Measurements from ENCODE around the gene PFKFB3.

PFKFB3 gene

DNA sequence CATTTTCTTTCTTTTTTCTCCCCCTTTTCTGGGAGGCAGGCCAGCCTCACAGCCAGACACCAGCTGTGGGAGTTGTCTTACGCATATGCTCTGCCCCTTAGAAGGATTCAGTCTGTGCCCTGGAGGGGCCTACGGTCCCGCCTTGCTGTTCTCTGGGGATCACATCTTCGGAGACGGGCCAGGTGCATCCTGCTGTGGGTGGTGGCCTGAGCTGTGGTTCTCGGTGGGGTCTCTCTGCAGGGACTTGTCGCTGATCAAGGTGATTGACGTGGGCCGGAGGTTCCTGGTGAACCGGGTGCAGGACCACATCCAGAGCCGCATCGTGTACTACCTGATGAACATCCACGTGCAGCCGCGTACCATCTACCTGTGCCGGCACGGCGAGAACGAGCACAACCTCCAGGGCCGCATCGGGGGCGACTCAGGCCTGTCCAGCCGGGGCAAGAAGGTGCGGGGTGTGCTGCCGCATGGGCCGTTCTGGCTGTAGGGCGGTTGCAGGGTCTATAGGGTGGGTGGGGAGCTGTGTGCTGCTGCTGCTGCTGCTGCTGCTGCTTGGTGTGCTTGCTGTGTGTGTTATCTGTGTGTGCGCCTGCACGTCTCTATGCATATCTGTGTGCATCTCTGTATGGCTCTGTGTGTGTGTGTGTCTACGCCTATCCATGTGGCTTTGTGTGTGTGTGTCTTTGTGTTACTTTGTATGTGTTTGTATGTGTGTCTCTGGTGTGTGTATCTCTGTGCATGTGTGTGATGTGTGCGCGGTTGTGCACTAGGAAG lies 17.9 kb downstream of the PFKFB3 start:
- DNase-seq (ENCODE audit: low read depth): no peak

DNA sequence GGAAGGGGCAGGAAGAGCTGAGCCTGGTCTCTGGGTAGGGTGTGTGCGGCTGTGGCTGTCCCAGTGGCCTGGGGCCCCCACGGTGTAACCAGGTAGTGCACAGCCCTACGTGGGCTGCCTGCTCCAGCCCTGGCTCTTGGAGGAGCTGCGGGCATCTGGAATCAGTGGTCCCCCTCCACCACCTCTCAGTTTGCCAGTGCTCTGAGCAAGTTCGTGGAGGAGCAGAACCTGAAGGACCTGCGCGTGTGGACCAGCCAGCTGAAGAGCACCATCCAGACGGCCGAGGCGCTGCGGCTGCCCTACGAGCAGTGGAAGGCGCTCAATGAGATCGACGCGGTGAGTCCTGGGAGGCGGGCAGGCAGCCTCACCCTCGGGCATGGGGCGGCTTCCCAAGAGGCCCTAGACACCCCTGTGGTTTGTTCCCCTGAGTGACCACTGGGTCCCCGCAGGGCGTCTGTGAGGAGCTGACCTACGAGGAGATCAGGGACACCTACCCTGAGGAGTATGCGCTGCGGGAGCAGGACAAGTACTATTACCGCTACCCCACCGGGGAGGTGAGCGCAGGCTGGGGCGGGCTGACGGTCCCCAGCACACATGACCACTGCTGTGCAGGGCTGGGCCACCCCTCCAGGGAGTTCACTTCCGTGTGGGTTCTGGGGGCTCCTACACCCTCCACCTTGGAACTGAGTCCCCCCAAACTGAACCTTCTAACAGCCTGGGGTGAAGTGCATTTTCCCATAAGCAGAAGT lies 18.6 kb downstream of the PFKFB3 start:
- DNase-seq (ENCODE audit: low read depth): no peak

DNA sequence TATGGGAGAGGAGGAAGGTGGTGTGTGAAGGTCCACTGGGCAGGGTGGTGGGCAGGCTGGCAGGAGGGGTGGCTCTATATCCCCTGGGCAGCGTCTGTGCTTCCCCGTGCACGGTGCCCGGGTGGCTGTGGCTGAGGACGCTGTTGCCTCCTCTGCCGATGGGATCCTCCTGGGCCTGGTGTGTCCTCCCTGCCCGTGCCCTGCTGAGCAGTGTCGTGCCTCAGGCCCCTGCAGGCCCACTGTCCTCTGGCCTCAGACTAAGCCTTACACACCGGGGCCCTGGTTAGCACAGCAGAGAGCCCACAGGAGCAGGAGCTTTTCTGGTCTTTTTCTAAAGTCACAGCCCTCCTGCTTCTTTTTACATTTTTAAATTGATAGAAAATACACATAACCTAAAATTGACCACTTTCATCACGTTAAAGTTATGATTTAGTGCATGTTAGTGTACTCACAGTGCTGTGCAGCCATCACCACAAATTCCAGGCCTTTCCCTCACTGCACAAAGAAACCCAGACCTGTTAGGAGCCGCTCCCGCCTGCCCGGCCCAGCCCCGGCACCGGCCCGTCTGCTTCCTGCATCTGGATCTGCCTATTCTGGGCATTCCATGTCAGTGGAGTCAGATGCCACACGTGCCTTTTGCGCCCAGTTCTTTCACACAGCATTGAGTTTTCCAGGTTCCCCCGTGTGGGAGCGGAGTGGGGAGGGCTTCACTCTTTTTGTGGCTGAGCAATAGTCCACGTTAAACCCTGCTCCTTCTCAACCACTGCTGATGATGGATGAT lies 19.4 kb downstream of the PFKFB3 start:
- no peak for DNase-seq (ENCODE audit: low read depth)

DNA sequence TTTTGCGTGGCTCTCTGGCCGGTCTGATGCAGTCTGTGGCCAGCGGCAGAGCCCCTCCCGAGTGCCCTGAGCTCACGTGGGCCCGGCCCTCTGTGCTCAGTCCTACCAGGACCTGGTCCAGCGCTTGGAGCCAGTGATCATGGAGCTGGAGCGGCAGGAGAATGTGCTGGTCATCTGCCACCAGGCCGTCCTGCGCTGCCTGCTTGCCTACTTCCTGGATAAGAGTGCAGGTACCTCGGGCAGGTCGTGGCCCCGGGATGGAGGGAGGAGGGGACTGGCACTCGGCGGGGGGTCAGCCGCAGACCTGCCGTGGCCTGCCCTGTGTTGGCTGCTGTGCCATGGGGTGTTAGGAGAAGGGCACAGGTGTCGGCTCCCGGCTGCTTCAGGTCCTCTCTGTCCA lies 20.0 kb downstream of the PFKFB3 start:
- no peak for DNase-seq (ENCODE audit: low read depth)

DNA sequence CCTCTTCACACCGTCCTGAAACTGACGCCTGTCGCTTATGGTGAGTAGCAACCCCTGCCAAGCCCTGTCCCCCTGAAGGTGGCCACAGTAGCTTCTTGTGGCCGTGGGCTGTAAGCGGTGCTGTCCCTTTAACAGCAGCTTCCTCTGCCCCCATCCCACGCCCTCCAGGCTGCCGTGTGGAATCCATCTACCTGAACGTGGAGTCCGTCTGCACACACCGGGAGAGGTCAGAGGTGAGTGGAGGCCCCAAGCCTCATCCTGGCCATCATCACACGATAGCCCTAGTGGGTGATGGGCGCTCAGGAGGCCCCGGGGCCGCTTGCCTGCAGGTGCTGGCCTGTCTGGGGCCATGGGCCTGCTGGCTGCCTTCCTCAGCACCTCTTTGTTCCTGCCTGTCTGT lies 21.2 kb downstream of the PFKFB3 start:
- no peak for DNase-seq (ENCODE audit: low read depth)

GRCh38 chr10:6224781-6225180 lies 22.0 kb downstream of the PFKFB3 start:
- DNase-seq (ENCODE audit: low read depth): no peak

GRCh38 chr10:6225263-6225814 lies 22.6 kb downstream of the PFKFB3 start:
- no peak for DNase-seq (ENCODE audit: low read depth)

DNA sequence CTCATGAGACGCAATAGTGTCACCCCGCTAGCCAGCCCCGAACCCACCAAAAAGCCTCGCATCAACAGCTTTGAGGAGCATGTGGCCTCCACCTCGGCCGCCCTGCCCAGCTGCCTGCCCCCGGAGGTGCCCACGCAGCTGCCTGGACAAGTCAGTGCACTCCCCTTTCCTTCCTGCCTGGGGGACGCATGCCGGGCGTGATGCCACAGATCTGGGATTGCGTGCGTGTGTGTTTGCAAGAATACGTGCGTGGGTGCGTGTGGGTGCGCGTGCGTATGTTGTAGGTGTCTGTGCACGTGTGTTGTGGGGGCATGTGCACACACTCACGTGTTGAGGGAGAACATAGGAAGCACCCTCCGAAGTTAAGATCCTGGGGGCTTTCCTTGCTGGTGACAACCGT lies 23.5 kb downstream of the PFKFB3 start:
- no peak for DNase-seq (ENCODE audit: low read depth)

DNA sequence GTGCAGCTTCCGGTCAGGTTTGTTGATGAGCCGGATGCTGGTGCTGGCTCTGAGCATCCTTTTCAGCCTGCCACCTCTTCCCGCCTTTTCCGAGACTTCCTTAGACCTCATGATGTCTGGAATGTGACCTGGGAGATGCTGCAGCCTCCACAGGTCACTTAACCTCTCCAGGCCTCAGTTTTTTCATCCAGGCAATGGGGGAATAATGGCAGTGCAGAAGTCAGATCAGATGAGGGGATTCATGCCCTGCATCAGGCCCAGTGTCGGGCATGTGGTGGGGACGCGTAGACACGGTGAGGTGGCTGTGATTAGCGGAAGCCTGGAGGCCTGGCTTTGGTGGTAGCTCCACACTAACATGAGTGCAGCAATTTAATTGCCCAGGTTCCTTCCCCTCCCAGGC lies 24.6 kb downstream of the PFKFB3 start:
- no peak for DNase-seq (ENCODE audit: low read depth)

- no peak for DNase-seq (ENCODE audit: low read depth)
Observed at GRCh38 chr10:6228010-6228511, 25.3 kb downstream of the PFKFB3 start.

GRCh38 chr10:6228647-6229046 lies 25.9 kb downstream of the PFKFB3 start:
- DNase-seq (ENCODE audit: low read depth): no peak

GRCh38 chr10:6229290-6229689 lies 26.6 kb downstream of the PFKFB3 start:
- DNase-seq (ENCODE audit: low read depth): no peak

DNA sequence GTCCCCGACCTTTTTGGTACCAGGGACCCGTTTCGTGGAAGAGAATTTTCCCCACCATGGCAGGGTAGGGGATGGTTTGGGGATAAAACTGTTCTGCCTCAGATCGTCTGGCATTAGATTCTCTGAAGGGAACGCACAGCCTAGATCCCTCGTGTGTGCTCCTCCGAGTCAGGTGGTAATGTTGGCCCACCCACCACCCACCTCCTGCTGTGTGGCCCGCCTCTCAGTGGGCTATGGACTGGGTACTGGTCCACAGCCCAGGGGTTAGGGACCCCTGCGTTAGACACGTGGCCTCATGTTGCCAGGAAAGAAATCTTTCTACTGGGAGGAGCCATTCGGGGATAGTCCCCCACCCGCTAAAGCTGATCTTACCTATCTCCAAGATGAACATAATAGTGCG lies 27.0 kb downstream of the PFKFB3 start:
- DNase-seq (ENCODE audit: low read depth): no peak

- no peak for DNase-seq (ENCODE audit: low read depth)
Observed at GRCh38 chr10:6230315-6230714, 27.6 kb downstream of the PFKFB3 start.

DNA sequence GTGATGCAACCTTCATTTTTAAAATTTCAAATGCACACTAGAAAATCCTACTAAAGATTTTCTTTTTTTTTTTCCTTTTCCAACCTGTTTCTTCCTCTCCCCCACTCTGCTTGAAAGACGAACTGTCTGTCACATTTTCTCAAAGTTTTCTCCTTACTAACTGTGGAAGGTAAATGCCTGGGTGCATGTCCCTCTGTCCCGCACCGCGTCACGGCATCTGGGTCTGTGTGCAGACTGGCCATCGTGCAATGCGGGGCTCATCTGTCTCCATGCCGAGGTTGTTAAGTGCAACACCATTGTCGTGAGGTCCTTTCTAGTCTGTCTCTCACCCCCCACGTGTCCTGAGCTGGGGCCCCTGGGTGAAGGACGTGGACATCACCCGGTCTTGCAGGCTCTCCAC lies 28.4 kb downstream of the PFKFB3 start:
- no peak for DNase-seq (ENCODE audit: low read depth)

DNA sequence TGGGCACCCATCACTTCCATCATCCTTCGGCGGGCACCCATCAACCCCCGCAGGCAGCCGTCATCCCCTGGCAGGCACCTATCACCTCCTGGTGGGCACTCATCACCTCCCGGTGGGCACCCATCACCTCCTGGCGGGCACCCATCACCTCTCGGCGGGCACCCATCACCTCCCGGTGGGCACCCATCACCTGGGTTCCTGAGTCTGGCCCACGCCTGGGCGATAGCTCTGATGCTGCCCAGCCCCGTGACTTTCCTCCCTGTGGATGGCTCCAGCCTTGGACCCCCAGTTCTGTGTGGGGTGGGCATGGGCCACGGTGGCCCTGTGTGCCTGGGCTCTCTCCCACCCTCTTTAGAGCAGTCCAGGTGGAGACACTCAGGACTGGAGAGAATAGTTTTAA lies 29.0 kb downstream of the PFKFB3 start:
- DNase-seq (ENCODE audit: low read depth): no peak

DNA sequence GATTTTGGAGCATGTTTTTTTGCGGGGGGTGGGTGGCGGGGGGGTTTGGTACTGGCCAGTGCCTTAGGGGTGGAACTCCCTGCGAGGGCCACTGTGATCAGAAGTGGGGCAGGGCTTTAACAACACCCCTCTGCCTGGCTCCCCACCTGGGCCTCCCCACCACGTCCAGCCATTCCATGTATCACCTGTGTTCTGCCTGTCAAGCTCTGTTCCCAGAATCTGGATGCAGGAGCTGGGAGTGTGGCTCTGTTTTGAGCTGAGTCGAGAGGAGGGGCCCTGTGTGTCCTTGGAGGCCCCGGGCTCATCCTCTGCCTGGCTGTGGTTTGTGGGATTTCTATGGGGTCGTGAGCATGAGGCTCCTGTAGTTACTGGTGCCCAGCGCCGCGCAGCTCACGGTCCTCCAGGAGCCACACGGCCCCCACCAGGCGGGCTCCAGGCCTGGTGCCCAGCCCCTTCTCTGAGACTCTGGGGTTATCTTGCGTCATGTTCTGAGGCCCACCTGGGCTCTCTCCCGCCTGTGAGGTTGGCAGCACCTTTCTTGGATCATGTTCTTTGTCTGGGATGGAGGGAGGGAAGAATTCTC lies 29.6 kb downstream of the PFKFB3 start:
- no peak for DNase-seq (ENCODE audit: low read depth)

DNA sequence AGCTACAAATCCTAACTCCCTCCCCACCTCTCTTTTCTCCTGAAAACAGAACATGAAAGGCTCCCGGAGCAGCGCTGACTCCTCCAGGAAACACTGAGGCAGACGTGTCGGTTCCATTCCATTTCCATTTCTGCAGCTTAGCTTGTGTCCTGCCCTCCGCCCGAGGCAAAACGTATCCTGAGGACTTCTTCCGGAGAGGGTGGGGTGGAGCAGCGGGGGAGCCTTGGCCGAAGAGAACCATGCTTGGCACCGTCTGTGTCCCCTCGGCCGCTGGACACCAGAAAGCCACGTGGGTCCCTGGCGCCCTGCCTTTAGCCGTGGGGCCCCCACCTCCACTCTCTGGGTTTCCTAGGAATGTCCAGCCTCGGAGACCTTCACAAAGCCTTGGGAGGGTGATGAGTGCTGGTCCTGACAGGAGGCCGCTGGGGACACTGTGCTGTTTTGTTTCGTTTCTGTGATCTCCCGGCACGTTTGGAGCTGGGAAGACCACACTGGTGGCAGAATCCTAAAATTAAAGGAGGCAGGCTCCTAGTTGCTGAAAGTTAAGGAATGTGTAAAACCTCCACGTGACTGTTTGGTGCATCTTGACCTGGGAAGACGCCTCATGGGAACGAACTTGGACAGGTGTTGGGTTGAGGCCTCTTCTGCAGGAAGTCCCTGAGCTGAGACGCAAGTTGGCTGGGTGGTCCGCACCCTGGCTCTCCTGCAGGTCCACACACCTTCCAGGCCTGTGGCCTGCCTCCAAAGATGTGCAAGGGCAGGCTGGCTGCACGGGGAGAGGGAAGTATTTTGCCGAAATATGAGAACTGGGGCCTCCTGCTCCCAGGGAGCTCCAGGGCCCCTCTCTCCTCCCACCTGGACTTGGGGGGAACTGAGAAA lies 30.4 kb downstream of the PFKFB3 start:
- DNase-seq (ENCODE audit: low read depth): no peak

GRCh38 chr10:6233725-6234277 lies 31.1 kb downstream of the PFKFB3 start:
- DNase-seq (ENCODE audit: low read depth): no peak

DNA sequence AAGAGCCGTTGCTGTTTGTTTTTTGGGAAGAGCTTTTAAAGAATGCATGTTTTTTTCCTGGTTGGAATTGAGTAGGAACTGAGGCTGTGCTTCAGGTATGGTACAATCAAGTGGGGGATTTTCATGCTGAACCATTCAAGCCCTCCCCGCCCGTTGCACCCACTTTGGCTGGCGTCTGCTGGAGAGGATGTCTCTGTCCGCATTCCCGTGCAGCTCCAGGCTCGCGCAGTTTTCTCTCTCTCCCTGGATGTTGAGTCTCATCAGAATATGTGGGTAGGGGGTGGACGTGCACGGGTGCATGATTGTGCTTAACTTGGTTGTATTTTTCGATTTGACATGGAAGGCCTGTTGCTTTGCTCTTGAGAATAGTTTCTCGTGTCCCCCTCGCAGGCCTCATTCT lies 31.6 kb downstream of the PFKFB3 start:
- no peak for DNase-seq (ENCODE audit: low read depth)

Data from T-helper 22 cell (primary cell).